Activated CD4-positive, alpha-beta T cell treated with anti-CD3 and anti-CD28 coated beads, Interleukin-2, amount 50 U/mL, for 48 hours (primary cell): ENCODE results near the gene TSPEAR.

Experiments
- DNase-seq, 2 experiments: peaks; one replicate each; pipeline ENCODE4 v3.0.0-alpha.2; 2020

TSPEAR gene

GRCh38 chr21:44711327-44712202 is at the start of gene TSPEAR:
Gene TSPEAR (minus strand): TSS chr21:44711572. CDS start chr21:44711514, 58 bp downstream.
- no peak for DNase-seq

DNA sequence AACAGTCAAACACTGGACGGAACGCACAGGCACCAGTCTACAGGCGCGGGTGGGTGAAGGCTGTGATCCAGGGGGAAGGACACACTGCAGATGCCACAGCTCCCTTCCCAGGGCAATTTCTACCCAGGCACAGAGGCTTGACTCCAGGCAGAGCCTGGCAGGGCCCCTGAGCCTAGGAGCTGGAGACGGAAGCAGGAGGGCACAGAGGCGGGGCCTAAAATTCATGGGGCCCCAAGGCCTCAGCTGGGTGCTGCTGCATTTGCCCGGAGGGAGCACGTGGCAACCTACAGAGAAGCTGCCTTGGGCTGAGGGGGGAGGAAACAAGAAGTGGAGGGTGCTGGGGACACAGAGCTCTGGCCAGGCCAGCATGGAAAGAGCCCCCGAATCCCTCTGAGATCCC is 49.0 kb upstream of the TSPEAR start:
- no peak for DNase-seq

DNA sequence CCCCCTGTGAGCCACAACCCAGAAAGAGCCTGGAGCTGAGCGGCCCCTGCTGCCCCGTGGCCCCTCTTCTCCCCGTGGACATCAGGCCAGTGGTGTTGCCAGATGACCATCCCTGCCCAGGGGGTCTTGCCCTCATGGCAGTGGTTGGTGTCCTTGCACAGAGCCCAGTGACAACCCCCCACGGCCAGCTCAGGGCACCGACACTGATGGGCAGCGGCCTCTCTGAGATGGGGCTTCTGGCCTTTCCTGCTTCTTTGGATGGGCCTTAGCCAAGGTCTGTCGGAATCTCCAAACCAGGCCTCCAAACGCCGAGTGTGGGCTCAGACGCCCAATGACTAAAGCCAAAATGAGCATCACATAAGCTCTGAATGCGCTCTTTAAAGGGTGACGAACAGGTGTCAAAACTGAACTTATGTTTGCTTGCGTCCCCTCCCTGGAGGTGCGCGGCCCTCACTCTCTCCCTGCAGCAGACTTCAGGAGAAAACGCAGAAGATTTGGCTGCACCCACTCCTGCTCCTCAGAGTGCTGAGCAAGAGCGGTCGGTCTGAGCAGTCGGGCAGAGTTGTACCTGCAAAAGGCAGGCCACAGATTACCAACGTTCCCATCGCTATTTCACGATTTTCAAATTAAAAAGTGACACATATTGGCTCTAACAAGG is 48.4 kb upstream of the TSPEAR start:
- no peak for DNase-seq

DNA sequence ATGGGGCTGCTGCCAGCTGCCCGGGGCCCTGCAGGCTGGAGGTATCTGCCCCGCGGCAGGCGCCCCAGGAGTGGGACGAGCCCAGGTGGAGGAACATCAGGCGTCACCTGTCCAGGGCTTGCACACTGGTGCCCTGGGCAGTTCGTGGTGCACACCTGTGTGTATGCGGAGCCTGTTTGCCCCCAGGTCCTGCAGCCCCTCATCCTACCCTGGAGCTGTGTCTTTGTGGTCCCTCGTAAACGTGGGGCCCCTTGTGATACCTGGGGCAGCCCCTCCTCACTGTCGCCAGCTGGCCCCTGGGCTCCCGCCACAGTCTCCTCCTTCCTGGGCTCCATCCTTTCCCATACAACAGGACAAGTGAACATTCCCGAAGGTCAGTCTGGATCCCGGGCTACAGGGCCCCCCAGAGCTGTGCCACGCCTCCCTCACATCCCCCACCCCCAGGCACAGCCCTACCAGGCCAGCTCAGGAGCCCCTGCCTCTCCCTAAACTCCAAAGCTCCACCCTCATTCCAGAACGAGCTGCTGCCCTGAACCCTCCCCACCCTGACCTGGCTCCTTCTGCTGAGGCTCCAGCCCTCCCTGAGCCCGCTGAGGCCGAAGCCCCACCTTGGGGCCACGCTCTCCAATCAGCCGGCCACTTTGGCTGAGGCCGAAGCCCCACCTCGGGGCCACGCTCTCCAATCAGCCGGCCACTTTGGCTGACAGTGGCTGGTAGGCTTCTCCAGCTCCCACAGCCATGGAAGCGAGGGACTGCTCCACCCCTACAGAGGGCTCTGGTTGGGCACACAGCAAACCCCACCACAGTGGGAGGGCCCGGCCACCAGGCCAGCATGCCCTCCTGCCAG is 47.6 kb upstream of the TSPEAR start:
- no peak for DNase-seq

GRCh38 chr21:44758141-44758561 is 46.8 kb upstream of the TSPEAR start:
- DNase-seq, result no peak

DNA sequence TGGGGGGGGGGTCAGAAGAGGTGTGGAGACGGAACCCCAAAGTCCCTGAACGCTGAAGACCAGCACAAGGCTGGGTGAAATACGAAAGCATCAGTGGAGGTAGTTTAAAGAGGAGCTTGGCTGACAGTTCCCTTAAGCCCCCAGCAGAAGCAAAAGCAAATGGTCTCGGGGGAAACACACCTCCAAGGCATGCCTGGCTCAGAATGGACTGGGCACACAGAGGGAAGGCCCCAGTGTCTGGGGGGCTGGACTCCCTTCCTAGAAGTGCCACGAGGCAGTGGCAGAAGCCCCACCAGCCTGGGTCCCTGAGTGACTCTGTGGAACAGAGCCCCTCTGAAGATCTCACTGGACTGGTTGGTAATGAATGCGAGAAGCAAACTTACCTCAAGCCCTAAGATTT is 46.4 kb upstream of the TSPEAR start:
- no peak for DNase-seq

DNA sequence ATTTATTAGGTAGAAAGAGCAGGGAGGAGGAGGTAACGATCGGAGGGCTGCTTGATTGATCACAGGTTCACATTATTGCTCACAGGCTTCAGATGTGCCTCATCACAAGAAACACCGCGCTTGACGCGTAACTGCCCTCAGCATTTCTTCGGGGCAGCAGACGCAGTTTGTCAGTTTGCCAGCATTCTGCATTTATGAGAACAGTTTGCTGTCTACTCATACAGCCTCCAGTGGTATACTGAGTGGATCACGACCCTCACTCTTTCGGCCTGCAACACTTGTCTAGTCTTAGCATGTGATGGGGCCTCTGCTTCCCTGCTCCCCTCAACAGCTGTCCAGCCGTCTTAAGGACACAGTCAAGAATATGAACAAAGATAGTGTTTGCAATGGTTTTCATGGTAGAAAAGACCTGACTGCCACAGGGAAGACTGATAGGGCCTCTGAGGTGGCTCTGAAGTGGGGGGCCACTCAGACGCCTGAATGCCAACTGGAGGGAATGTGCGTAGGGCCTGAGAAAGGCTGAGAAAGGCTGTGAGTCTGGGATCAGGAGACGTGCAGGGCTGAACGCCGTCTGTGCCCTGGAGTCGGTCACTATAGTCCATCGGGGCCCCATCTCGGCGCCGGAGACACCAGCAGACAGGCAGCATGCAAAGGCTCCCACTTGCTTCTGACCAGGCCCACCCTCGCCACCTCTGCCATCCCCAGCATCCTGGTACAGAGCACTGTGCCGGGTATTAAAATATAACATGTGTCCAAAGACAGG is 45.2 kb upstream of the TSPEAR start:
- no peak for DNase-seq

- peak; percentile 40 to 51 for DNase-seq
These were observed 43.9 kb upstream of the TSPEAR start for GRCh38 chr21:44755227-44755626.

DNA sequence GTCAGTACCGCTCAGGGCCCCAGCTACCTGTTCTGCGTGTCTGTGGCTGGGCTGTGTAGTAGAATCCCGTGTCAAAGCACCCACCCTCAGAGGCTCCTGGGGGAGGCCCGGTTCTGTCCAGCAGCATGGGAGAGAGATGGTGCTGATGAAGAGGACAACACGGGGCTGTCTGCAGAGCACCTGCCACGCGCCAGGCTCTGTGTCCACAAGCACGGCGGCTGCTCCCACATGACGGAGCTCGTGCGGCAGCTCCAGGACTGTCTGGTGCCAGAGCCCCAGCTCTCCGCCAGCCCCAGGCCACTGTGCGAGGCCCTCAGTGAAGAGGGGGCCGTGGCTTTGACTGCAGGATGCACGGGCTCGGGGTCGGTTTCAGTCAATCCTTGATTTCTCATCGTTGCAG is 42.0 kb upstream of the TSPEAR start:
- DNase-seq, result no peak

DNA sequence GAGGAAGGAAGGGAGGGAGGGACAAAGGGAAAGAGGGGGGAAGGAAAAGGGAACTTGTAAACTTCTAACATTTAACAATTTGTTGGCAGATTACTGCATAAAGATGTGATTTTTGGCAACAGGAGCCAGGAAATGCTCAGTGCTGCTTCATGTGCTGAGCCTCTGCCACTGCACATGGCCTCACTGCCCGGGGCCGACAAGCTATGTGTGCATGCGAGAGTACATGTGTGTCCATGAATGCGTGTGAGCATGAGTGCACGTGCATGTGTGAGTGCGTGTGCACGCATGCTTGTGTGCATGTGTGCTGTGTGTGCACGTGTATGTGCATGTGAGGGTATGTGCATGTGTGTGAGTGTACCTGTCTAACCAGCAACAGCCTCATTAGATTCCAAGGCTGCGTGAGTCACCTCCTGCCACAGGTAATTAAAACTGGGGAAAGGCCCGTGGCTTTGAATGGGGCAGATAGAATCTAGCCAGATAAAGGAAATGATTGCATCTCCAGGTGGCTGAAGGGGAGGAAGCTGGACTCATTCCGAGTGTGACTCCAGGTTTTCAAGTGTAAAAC is 41.4 kb upstream of the TSPEAR start:
- no peak for DNase-seq

DNA sequence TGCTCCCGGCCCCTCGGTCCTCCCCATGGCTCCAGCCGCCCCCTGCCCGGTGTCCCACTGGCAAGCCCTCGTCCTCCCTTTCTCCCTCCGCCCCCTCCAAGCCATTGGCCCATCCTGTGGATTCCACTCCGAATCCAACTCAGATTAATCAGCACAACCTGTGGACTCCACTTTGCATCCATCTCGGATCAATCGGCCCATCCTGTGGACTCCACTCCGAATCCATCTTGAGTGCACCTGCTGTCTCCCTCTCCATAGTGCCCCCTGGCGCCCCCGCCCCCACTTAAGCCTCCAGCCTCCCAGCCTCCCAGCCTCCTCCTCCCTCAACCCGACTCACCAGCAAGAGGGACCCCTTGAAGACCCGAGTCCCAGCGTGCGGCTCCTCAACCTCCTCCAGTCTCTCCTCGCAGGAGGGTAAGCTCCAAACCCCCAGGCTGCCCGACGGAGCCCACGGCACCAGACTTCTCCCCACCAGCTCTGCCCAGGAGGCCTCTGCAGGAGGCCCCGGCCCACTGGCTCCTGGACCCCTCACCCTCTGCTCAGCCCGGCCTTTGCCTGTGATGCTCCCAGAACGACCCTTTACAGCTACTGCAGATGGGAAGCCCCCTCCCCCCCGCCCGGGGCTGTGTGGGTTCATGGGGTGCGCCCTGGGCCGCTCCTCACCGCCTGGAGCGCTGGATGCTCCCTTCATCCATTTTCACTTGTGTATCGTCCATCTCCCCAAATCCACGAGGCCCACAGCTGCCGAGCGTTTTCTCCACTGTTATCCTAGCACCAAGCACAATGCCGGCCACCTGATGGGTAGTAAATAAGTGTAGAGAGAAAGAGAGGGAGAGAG is 40.6 kb upstream of the TSPEAR start:
- DNase-seq, result no peak

DNA sequence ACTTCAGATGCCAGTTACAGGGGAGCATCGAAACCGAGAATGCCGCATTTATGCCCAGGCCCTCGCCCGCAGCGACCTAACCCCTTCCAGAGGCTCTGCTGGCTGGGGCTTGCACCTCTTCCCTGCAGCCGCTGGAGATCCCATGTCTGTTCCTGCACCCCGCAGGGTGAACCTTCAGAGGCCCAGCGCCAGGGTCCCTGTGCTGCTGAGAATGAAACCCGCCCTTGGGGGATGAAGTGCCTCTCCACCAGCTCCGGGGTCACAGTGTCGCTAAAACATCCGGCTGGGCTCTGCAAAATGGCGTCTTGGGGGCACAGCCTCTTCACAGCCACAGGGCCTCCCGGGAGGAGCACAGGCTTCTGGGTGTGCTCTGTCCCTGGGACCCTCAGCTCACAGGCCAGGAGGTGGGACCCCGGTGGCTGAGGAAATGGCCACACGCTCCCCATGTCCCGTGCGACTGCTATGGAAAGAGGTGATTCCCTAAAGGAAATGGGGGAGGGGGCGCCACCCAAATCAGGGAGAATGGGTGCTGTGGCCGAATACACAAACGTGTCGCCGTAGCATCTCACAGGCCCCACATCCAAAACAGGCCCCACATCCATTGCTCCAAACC is 39.9 kb upstream of the TSPEAR start:
- DNase-seq, result no peak

GRCh38 chr21:44750675-44751025 is 39.3 kb upstream of the TSPEAR start:
- no peak for DNase-seq

- DNase-seq, result no peak
These were observed 38.6 kb upstream of the TSPEAR start for GRCh38 chr21:44749759-44750674.

GRCh38 chr21:44749116-44749758 is 37.9 kb upstream of the TSPEAR start:
- no peak for DNase-seq

DNA sequence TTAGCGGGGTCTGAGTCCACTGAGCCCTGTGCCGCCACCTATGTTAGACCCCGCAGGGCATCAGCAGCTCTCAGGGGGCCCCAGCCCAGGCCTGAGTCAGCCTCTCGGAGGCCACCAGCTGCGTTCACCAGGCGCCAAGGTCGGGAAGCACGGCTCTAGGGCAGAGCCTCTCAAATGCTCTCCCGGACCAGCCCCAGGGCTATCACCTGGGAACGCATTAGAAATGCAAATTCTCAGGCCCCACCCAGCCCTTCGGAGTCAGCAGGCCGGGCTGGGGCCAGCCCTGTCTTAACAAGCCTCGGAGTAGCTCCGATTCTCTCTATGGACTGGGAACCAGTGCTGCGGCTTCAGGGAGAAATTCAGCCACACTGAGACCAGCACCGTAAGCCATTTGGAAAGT is 37.2 kb upstream of the TSPEAR start:
- no peak for DNase-seq

DNA sequence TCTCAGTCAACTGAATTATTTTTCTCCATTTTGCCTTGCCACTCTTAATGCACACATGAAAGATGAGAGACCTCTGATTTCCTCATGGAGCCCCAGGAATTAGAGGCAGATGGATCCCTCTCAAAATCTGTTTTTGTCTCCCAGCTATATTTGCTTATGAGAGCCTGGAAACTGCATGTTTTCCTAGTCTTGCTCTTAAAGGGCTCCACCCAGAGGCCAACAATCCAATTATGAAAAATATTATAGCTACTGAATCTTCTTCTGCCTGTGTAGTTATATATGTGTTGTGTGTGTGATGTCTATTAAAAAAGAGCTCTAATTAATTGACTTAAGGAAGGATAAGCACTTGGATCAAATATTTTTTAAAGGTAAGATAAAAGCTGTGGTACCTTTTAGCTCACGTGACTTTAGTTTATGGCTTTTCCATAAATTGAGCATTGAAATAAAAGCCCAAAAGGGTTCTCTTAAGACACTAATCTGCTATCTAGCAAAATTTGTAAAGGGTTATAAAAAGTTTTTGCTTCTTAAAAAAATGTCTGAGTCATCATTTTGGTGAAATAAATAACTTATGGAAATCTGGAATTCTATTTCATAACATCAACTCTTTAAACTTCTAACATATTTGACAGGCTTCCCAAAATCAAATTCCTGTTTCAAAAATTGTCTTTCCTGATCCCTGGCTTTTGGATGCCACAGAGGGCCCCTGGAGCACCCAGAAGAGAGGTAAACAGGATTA is 31.2 kb upstream of the TSPEAR start:
- DNase-seq, result no peak

- DNase-seq, result no peak
These were observed 30.5 kb upstream of the TSPEAR start for GRCh38 chr21:44741921-44742320.

DNA sequence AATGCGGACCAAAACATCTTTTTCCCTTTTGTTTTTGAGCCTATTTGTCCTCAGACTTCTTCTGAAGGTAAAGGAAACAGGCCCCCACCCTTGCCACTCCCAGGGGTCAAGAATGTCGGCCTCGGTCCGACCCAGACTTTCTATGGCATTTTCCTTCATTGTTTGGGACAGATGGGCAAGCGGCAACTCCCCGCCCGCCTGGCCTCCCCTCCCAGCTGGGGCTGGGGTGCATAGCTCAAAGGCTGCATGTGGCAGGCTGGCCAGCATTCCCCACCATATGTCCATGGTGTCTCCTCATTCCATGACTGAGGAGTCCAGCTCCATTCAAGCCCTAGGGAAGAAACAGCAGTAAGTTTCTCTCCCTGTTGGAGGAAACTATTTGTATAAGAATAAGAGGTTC is 29.4 kb upstream of the TSPEAR start:
- no peak for DNase-seq
